Lower leg skin (tissue), 3 donors: ENCODE results near the gene MROH2B.

Experiments
- POLR2A ChIP-seq, 2 donors: fragments of 450-650 bp; IDR thresholded peaks; one replicate each; pipeline ENCODE4 v1.6.1; 2016 to 2017; ENCODE audit warnings: antibody characterized with exemption in 2 of 2, mild to moderate bottlenecking in 1 of 2, moderate library complexity in 1 of 2
- TF ChIP-seq, protein P1 (sequence below), 3 donors: fragments of 450-650 bp; IDR thresholded peaks; one replicate each; pipeline ENCODE4 v1.5.1; 2016; ENCODE audit warnings: antibody characterized with exemption in 3 of 3, mild to moderate bottlenecking in 3 of 3, moderate library complexity in 2 of 3

DNA sequence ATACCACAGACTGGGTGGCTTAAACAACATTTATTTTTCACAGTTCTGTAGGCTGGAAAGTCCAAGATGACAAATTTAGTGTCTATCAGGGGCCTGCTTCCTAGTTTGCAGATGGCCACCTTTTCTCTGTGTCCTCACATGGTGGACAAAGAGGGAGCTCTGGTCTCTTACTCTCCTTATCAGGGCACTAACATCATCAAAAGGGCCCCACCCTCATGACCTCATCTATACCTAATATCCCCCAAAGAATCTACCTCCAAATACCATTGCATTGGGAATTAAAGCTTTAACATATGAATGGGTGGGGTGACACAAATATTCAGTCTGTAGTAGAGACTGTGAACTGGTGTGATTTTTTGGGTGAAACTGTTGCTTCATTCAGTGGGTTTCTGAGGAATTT lies 83.8 kb downstream of the MROH2B start:
- TF ChIP-seq, protein P1, sequence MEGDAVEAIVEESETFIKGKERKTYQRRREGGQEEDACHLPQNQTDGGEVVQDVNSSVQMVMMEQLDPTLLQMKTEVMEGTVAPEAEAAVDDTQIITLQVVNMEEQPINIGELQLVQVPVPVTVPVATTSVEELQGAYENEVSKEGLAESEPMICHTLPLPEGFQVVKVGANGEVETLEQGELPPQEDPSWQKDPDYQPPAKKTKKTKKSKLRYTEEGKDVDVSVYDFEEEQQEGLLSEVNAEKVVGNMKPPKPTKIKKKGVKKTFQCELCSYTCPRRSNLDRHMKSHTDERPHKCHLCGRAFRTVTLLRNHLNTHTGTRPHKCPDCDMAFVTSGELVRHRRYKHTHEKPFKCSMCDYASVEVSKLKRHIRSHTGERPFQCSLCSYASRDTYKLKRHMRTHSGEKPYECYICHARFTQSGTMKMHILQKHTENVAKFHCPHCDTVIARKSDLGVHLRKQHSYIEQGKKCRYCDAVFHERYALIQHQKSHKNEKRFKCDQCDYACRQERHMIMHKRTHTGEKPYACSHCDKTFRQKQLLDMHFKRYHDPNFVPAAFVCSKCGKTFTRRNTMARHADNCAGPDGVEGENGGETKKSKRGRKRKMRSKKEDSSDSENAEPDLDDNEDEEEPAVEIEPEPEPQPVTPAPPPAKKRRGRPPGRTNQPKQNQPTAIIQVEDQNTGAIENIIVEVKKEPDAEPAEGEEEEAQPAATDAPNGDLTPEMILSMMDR (IDR thresholded peaks at IDR 0.05) = no peak
- TF ChIP-seq POLR2A (IDR thresholded peaks at IDR 0.05) = no peak
